Neural cell (in vitro differentiated cells): ENCODE results near the gene SLC26A3. TPM values are rescaled to one million over a fixed set of nuclear protein-coding genes. Genes with fewer than 3 reads are reported as not detected.

Experiments
- H2AFZ ChIP-seq: fragments of 200-600, 300-800 bp; sonication (generic), shearing (Covaris generic); 2 replicates; pipeline ENCODE4 v1.6.0; 2014; ENCODE audit warnings: low read depth, mild to moderate bottlenecking, antibody characterized with exemption, low read length, moderate library complexity
- H3F3A ChIP-seq: fragments of 200-600 bp; shearing (Covaris generic); 2 replicates; pipeline ENCODE4 v1.6.1; 2016; ENCODE audit warnings: mild to moderate bottlenecking, moderate library complexity, mixed read lengths, antibody characterized with exemption, low read length; ENCODE audit not compliant: insufficient read depth, poor library complexity, severe bottlenecking
- H3K27ac ChIP-seq: fragments of 200-600, 300-800 bp; sonication (generic), shearing (Covaris generic); 2 replicates; pipeline ENCODE4 v1.5.1; 2014; ENCODE audit warnings: mild to moderate bottlenecking, low read length, moderate library complexity
- H3K27me3 ChIP-seq: fragments of 300-800, 200-600 bp; sonication (generic), shearing (Covaris generic); 2 replicates; pipeline ENCODE4 v1.6.0; 2014; ENCODE audit warnings: mild to moderate bottlenecking, low read depth, low read length, moderate library complexity; ENCODE audit not compliant: insufficient read depth
- H3K36me3 ChIP-seq: fragments of 300-800, 200-600 bp; sonication (generic), shearing (Covaris generic); 2 replicates; pipeline ENCODE4 v1.5.1; 2014; ENCODE audit warnings: mild to moderate bottlenecking, antibody characterized with exemption, low read length, moderate library complexity; ENCODE audit not compliant: insufficient read depth
- H3K4me2 ChIP-seq: fragments of 300-800, 200-600 bp; sonication (generic), shearing (Covaris generic); 2 replicates; pipeline ENCODE4 v1.6.0; 2014; ENCODE audit warnings: mild to moderate bottlenecking, low read length
- H3K4me3 ChIP-seq: fragments of 300-800, 200-600 bp; sonication (generic), shearing (Covaris generic); 2 replicates; pipeline ENCODE4 v1.5.1; 2014; ENCODE audit warnings: mild to moderate bottlenecking, low read length, moderate library complexity
- H3K79me2 ChIP-seq: fragments of 200-600 bp; shearing (Covaris generic); replicated peaks from 2 replicates; pipeline ENCODE4 v1.6.0; 2014; ENCODE audit warnings: mild to moderate bottlenecking, low read length, moderate library complexity; ENCODE audit not compliant: insufficient read depth
- H3K9ac ChIP-seq: fragments of 300-800, 200-600 bp; sonication (generic), shearing (Covaris generic); 2 replicates; pipeline ENCODE4 v1.6.1; 2016; ENCODE audit warnings: mild to moderate bottlenecking, low read length, mixed read lengths
- H3K9me2 ChIP-seq: fragments of 200-600 bp; shearing (Covaris generic); 2 replicates; pipeline ENCODE4 v1.6.1; 2016; ENCODE audit warnings: mild to moderate bottlenecking, low read length, mixed read lengths; ENCODE audit not compliant: insufficient read depth
- H3K9me3 ChIP-seq: fragments of 200-600, 300-800 bp; sonication (generic), shearing (Covaris generic); 2 replicates; pipeline ENCODE4 v1.6.1; 2016; ENCODE audit warnings: mild to moderate bottlenecking, mixed run types, low read length, moderate library complexity, mixed read lengths
- H4K20me1 ChIP-seq: fragments of 200-600 bp; shearing (Covaris generic); 2 replicates; pipeline ENCODE4 v1.6.1; 2016; ENCODE audit warnings: mild to moderate bottlenecking, mixed run types; ENCODE audit not compliant: insufficient read depth
- CTCF ChIP-seq: fragments of 450-650 bp; IDR thresholded peaks from 2 replicates; pipeline ENCODE4 v1.5.1; 2014; ENCODE audit warnings: antibody characterized with exemption, mild to moderate bottlenecking, moderate library complexity; ENCODE audit not compliant: poor library complexity, severe bottlenecking
- EP300 ChIP-seq: fragments of 450-650 bp; conservative IDR thresholded peaks from 2 replicates; pipeline ENCODE4 v1.6.1; 2014; ENCODE audit warnings: antibody characterized with exemption, mild to moderate bottlenecking, moderate library complexity; ENCODE audit not compliant: poor library complexity, severe bottlenecking
- EZH2 ChIP-seq: fragments of 200-600, 300-800 bp; shearing (Covaris generic), sonication (generic); IDR thresholded peaks from 2 replicates; pipeline ENCODE4 v1.6.1; 2014; ENCODE audit warnings: antibody characterized with exemption, low read length, borderline replicate concordance, mild to moderate bottlenecking; ENCODE audit not compliant: insufficient read depth, poor library complexity, severe bottlenecking
- MXI1 ChIP-seq: fragments of 450-650 bp; conservative IDR thresholded peaks from 2 replicates; pipeline ENCODE4 v1.6.1; 2014; ENCODE audit warnings: antibody characterized with exemption, mild to moderate bottlenecking; ENCODE audit not compliant: poor library complexity, severe bottlenecking
- POLR2AphosphoS5 ChIP-seq: IDR thresholded peaks from 2 replicates; pipeline ENCODE4 v1.6.1; 2012
- RAD21 ChIP-seq: fragments of 450-650 bp; conservative IDR thresholded peaks from 2 replicates; pipeline ENCODE4 v1.6.1; 2014; ENCODE audit warnings: antibody characterized with exemption, mild to moderate bottlenecking, moderate library complexity
- REST ChIP-seq: IDR thresholded peaks from 2 replicates; pipeline ENCODE4 v1.6.1; 2012; ENCODE audit warnings: borderline replicate concordance
- SMC3 ChIP-seq: fragments of 450-650 bp; conservative IDR thresholded peaks from 2 replicates; pipeline ENCODE4 v1.6.1; 2014; ENCODE audit warnings: antibody characterized with exemption, mild to moderate bottlenecking, moderate library complexity; ENCODE audit not compliant: poor library complexity
- TAF1 ChIP-seq: IDR thresholded peaks from 2 replicates; pipeline ENCODE4 v1.6.1; 2012; ENCODE audit warnings: low read depth
- polyA plus RNA-seq: library from polyadenylated mRNA; depleted of rRNA; stranded (reverse); fragments of >200 nt; gene quantifications from 2 replicates; pipeline ENCODE4 v1.2.3, GENCODE V29; 2014

SLC26A3 gene
- polyA plus RNA-seq, 1 donor from 2014 or later = not detected

- no peaks in the 10 kb centered on the region for H3K36me3 ChIP-seq
- H3K4me2 ChIP-seq = no peak overlapping the region
- no peaks in the 10 kb centered on the region for H3F3A ChIP-seq
- H3K27ac ChIP-seq = no peak overlapping the region
- TF ChIP-seq TAF1 (no peak), MXI1 (no peak), REST (no peak), RAD21 (no peak), POLR2AphosphoS5 (no peak), CTCF (no peak), EZH2 (no peak), EP300 (no peak), SMC3 (no peak)
- H3K27me3 ChIP-seq = no peaks in the 10 kb centered on the region
- H4K20me1 ChIP-seq = no peaks in the 10 kb centered on the region
- H3K9me3 ChIP-seq = no peaks in the 10 kb centered on the region
- H2AFZ ChIP-seq = no peak overlapping the region
- no peak overlapping the region for H3K9ac ChIP-seq
- H3K79me2 ChIP-seq = no peaks in the 10 kb centered on the region
- no peak overlapping the region for H3K4me3 ChIP-seq
- no peaks in the 10 kb centered on the region for H3K9me2 ChIP-seq
These were observed 87.5 kb downstream of the SLC26A3 start for GRCh38 chr7:107715531-107715930.

Other genes starting within 250 kb of the SLC26A3 start
- 13.3 and 14.8 TPM in 2 replicates for gene COG5, start 239.3 kb downstream of the SLC26A3 start, polyA plus RNA-seq
- 24.2 and 32.7 TPM in 2 replicates for gene DUS4L, start 239.3 kb downstream of the SLC26A3 start, polyA plus RNA-seq
- 45.3 and 51.5 TPM in 2 replicates for gene BCAP29, start 223.0 kb downstream of the SLC26A3 start, polyA plus RNA-seq
- gene SLC26A4, start 142.4 kb downstream of the SLC26A3 start, polyA plus RNA-seq = not detected in 2 replicates
- gene CBLL1, start 59.1 kb downstream of the SLC26A3 start, polyA plus RNA-seq = 8.9 and 10.2 TPM in 2 replicates
- 142 and 214 TPM in 2 replicates for gene DLD, start 88.0 kb upstream of the SLC26A3 start, polyA plus RNA-seq
- gene LAMB1, start 199.9 kb upstream of the SLC26A3 start, polyA plus RNA-seq = 2.5 and 7.6 TPM in 2 replicates